HCT116 (cell line): Measurements from ENCODE around the gene ANKRD22. TPM values are rescaled to one million over a fixed set of nuclear protein-coding genes. Genes with fewer than 3 reads are reported as not detected.

Experiments used
- ATAC-seq: fragments of 200-7000 bp; cut with Tn5 transposase; 2 replicates; pipeline ENCODE4 v1.9.1; 2020; ENCODE audit warnings: mild to moderate bottlenecking, moderate library complexity
- BruUV-seq: library from RNA; stranded (reverse); fragments of 400-500 nt; replicated peaks from 2 replicates; lab custom pipeline; 2021; lab: Mats Ljungman, UMichigan
- CTCF ChIA-PET: fragments of 300-600 bp; sonication (Branson Sonifier 250); formaldehyde crosslinking; loops from one replicate; lab custom pipeline; 2021; ENCODE audit warnings: antibody characterized with exemption; lab: Charles Lee
- POLR2A ChIA-PET: fragments of 300-600, 350-600 bp; sonication (Branson Sonifier 250); formaldehyde crosslinking; loops from one replicate; lab custom pipeline; 2021; ENCODE audit warnings: antibody characterized with exemption; lab: Charles Lee
- RAD21 ChIA-PET, 2 experiments: fragments of 300-600 bp; sonication (Branson Sonifier 250); formaldehyde crosslinking; loops; one replicate each; lab custom pipeline; 2023; ENCODE audit warnings: low total read pairs in 2 of 2; ENCODE audit not compliant: uncharacterized antibody in 2 of 2, unreplicated experiment in 2 of 2, low non-redundant PET in 1 of 2; lab: Charles Lee
- DNase-seq: peaks from one replicate; pipeline ENCODE4 v3.0.0-alpha.2; 2010; ENCODE audit warnings: low read depth, low spot score
- H2AFZ ChIP-seq: fragments of 200-600 bp; shearing (Covaris generic), sonication (generic); 2 replicates; pipeline ENCODE4 v1.6.1; 2017; ENCODE audit warnings: low read depth, mixed run types, mixed read lengths, antibody characterized with exemption, low read length; ENCODE audit not compliant: poor library complexity, severe bottlenecking
- H3K27ac ChIP-seq: 2 replicates; pipeline ENCODE4 v1.5.1; 2012; ENCODE audit warnings: low read depth, low read length
- H3K27me3 ChIP-seq: fragments of 200-600 bp; sonication (generic); 2 replicates; pipeline ENCODE4 v1.6.1; 2016; ENCODE audit warnings: mixed run types, low read length, mixed read lengths; ENCODE audit not compliant: insufficient read depth
- H3K36me3 ChIP-seq, 2 experiments: fragments of 200-500 bp in 1 of 2; fragments of 200-600 bp in 1 of 2; sonication (Bioruptor generic) in 1 of 2; sonication (generic) in 1 of 2; 2 replicates each; pipeline versions ENCODE4 v1.5.1 to v1.6.1; 2014 to 2016; ENCODE audit warnings: low read length in 2 of 2, inconsistent platforms in 1 of 2, mixed read lengths in 1 of 2, mixed run types in 1 of 2; ENCODE audit not compliant: insufficient read depth in 2 of 2, control insufficient read depth in 1 of 2
- H3K4me1 ChIP-seq, 2 experiments: fragments of 200-600 bp in 1 of 2; sonication (generic) in 1 of 2; 2 replicates each; pipeline versions ENCODE4 v1.5.1 to v1.6.1; 2012 to 2017; ENCODE audit warnings: low read length in 2 of 2, inconsistent platforms in 1 of 2, mild to moderate bottlenecking in 1 of 2, mixed read lengths in 1 of 2, mixed run types in 1 of 2, moderate library complexity in 1 of 2; ENCODE audit not compliant: insufficient read depth in 2 of 2, control insufficient read depth in 1 of 2
- H3K4me2 ChIP-seq: fragments of 200-600 bp; sonication (generic); 2 replicates; pipeline ENCODE4 v1.6.1; 2017; ENCODE audit warnings: mixed run types, low read length, mixed read lengths
- H3K4me3 ChIP-seq, 2 experiments: fragments of 200-600 bp in 1 of 2; sonication (generic) in 1 of 2; replicated peaks in 1 of 2; 2 replicates each; pipeline ENCODE4 v1.5.1; 2011 to 2016; ENCODE audit warnings: low read length in 2 of 2, control low read depth in 1 of 2, low read depth in 1 of 2, mild to moderate bottlenecking in 1 of 2, mixed read lengths in 1 of 2, mixed run types in 1 of 2
- H3K79me2 ChIP-seq: fragments of 200-600 bp; sonication (generic); 2 replicates; pipeline ENCODE4 v1.6.1; 2017; ENCODE audit warnings: mild to moderate bottlenecking, mixed run types, low read length, moderate library complexity, mixed read lengths; ENCODE audit not compliant: insufficient read depth
- H3K9ac ChIP-seq: fragments of 200-600 bp; sonication (generic); 2 replicates; pipeline ENCODE4 v1.6.1; 2016; ENCODE audit warnings: low read length, mixed read lengths
- H3K9me2 ChIP-seq: fragments of 200-600 bp; sonication (generic), shearing (Covaris generic); 2 replicates; pipeline ENCODE4 v1.6.1; 2017; ENCODE audit warnings: mixed run types, mild to moderate bottlenecking, moderate library complexity; ENCODE audit not compliant: insufficient read depth
- H3K9me3 ChIP-seq, 2 experiments: fragments of 200-500 bp in 1 of 2; fragments of 200-600 bp in 1 of 2; sonication (Bioruptor generic) in 1 of 2; sonication (generic) in 1 of 2; 2 replicates each; pipeline ENCODE4 v1.6.1; 2014 to 2017; ENCODE audit warnings: low read length in 2 of 2, mixed read lengths in 2 of 2, inconsistent platforms in 1 of 2, low read depth in 1 of 2, mild to moderate bottlenecking in 1 of 2, mixed run types in 1 of 2, moderate library complexity in 1 of 2; ENCODE audit not compliant: control insufficient read depth in 1 of 2, insufficient read depth in 1 of 2
- H4K20me1 ChIP-seq: fragments of 200-600 bp; sonication (generic), shearing (Covaris generic); 2 replicates; pipeline ENCODE4 v1.6.1; 2017; ENCODE audit warnings: mixed run types, mild to moderate bottlenecking, moderate library complexity; ENCODE audit not compliant: insufficient read depth
- CEBPB ChIP-seq: IDR thresholded peaks from 2 replicates; pipeline ENCODE4 v1.6.1; 2012; ENCODE audit warnings: low read depth
- EGR1 ChIP-seq: IDR thresholded peaks from 2 replicates; pipeline ENCODE4 v1.6.1; 2012; ENCODE audit warnings: low read depth
- ELF1 ChIP-seq: IDR thresholded peaks from 2 replicates; pipeline ENCODE4 v1.6.1; 2012; ENCODE audit warnings: low read depth, borderline replicate concordance
- EZH2phosphoT487 ChIP-seq: fragments of 200-600 bp; IDR thresholded peaks from 2 replicates; pipeline ENCODE4 v1.6.1; 2018; ENCODE audit warnings: antibody characterized with exemption, borderline replicate concordance
- JUND ChIP-seq: IDR thresholded peaks from 2 replicates; pipeline ENCODE4 v1.6.1; 2012
- POLR2AphosphoS5 ChIP-seq: IDR thresholded peaks from 2 replicates; pipeline ENCODE4 v1.6.1; 2011; ENCODE audit warnings: mild to moderate bottlenecking, low read depth, low read length, moderate library complexity
- SP1 ChIP-seq: IDR thresholded peaks from 2 replicates; pipeline ENCODE4 v1.6.1; 2012; ENCODE audit warnings: low read depth
- SRF ChIP-seq: IDR thresholded peaks from 2 replicates; pipeline ENCODE4 v1.6.1; 2012; ENCODE audit warnings: low read depth
- YY1 ChIP-seq: IDR thresholded peaks from 2 replicates; pipeline ENCODE4 v1.6.1; 2011; ENCODE audit warnings: low read length, low read depth, moderate library complexity, mild to moderate bottlenecking; ENCODE audit not compliant: insufficient replicate concordance; ENCODE audit errors: extremely low read depth
- ZFX ChIP-seq: fragments of 450-650 bp; IDR thresholded peaks from 2 replicates; pipeline ENCODE4 v1.6.1; 2017
- intact Hi-C: fragments of 100-400 bp; cut with micrococcal nuclease; formaldehyde crosslinking; loops from 2 replicates; pipeline ENCODE4 v1.10.0; 2022
- total RNA-seq: library from RNA; stranded (reverse); gene quantifications from one replicate; pipeline ENCODE4 v1.2.1, GENCODE V29; 2021; ENCODE audit not compliant: unreplicated experiment
- TF ChIP-seq, protein P1 (sequence below): IDR thresholded peaks from 2 replicates; pipeline ENCODE4 v1.6.1; 2011; ENCODE audit warnings: mild to moderate bottlenecking, low read length, moderate library complexity; ENCODE audit not compliant: insufficient replicate concordance; ENCODE audit errors: extremely low read depth
- TF ChIP-seq, protein P2 (sequence below): IDR thresholded peaks from 2 replicates; pipeline ENCODE4 v1.6.1; 2012
- TF ChIP-seq, protein P3 (sequence below): IDR thresholded peaks from 2 replicates; pipeline ENCODE4 v1.6.1; 2012
- TF ChIP-seq, protein P4 (sequence below): IDR thresholded peaks from 2 replicates; pipeline ENCODE4 v1.6.1; 2012; ENCODE audit warnings: low read depth

Gene ANKRD22
- total RNA-seq, 1 experiment from 2014 or later: 2.3 TPM

DNA sequence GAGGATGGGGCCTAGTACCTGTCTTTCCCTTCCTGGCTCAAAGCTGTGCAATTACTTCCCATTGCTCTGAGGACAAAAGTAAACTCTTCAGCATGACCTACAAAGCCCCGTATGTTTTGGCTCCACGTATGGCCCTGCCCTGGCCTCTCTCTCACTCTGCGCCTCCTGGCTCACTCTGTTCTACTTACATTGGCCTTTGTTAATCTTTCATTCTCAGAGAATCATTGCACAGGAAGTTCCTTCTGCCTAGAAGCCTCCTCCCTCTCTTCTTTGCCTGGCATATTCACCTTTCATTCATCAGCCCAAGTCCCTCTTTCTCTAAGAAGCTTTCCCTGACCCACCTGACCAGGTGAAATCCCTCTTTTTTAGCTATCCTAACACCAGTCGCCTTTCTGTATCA, 25.3 kb downstream of the ANKRD22 start:
- H3K4me2 ChIP-seq: no peak overlapping the region
- no peaks in the 10 kb centered on the region for H3K27me3 ChIP-seq
- RAD21 ChIA-PET: no interaction called here
- no TSS peak for BruUV-seq
- H3K9me2 ChIP-seq: no peaks in the 10 kb centered on the region
- H2AFZ ChIP-seq: no peak overlapping the region
- intact Hi-C loops: no loop called here
- no peaks in the 10 kb centered on the region for H4K20me1 ChIP-seq
- H3K27ac ChIP-seq: no peak overlapping the region
- H3K79me2 ChIP-seq: no peaks in the 10 kb centered on the region
- no peaks in the 10 kb centered on the region for H3K36me3 ChIP-seq
- H3K4me1 ChIP-seq: peaks cover 3 to 6% of the 10 kb centered on the region in 2 experiments; a peak in 1 of 4 replicates
- no peak for TF ChIP-seq YY1
- no peak for TF ChIP-seq EGR1
- TF ChIP-seq, protein P1, sequence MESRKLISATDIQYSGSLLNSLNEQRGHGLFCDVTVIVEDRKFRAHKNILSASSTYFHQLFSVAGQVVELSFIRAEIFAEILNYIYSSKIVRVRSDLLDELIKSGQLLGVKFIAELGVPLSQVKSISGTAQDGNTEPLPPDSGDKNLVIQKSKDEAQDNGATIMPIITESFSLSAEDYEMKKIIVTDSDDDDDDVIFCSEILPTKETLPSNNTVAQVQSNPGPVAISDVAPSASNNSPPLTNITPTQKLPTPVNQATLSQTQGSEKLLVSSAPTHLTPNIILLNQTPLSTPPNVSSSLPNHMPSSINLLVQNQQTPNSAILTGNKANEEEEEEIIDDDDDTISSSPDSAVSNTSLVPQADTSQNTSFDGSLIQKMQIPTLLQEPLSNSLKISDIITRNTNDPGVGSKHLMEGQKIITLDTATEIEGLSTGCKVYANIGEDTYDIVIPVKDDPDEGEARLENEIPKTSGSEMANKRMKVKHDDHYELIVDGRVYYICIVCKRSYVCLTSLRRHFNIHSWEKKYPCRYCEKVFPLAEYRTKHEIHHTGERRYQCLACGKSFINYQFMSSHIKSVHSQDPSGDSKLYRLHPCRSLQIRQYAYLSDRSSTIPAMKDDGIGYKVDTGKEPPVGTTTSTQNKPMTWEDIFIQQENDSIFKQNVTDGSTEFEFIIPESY: no peak
- TF ChIP-seq, protein P2, sequence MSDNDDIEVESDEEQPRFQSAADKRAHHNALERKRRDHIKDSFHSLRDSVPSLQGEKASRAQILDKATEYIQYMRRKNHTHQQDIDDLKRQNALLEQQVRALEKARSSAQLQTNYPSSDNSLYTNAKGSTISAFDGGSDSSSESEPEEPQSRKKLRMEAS: no peak
- TF ChIP-seq ZFX: no peak
- TF ChIP-seq, protein P3, sequence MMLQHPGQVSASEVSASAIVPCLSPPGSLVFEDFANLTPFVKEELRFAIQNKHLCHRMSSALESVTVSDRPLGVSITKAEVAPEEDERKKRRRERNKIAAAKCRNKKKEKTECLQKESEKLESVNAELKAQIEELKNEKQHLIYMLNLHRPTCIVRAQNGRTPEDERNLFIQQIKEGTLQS: no peak
- TF ChIP-seq POLR2AphosphoS5: no peak
- TF ChIP-seq, protein P4, sequence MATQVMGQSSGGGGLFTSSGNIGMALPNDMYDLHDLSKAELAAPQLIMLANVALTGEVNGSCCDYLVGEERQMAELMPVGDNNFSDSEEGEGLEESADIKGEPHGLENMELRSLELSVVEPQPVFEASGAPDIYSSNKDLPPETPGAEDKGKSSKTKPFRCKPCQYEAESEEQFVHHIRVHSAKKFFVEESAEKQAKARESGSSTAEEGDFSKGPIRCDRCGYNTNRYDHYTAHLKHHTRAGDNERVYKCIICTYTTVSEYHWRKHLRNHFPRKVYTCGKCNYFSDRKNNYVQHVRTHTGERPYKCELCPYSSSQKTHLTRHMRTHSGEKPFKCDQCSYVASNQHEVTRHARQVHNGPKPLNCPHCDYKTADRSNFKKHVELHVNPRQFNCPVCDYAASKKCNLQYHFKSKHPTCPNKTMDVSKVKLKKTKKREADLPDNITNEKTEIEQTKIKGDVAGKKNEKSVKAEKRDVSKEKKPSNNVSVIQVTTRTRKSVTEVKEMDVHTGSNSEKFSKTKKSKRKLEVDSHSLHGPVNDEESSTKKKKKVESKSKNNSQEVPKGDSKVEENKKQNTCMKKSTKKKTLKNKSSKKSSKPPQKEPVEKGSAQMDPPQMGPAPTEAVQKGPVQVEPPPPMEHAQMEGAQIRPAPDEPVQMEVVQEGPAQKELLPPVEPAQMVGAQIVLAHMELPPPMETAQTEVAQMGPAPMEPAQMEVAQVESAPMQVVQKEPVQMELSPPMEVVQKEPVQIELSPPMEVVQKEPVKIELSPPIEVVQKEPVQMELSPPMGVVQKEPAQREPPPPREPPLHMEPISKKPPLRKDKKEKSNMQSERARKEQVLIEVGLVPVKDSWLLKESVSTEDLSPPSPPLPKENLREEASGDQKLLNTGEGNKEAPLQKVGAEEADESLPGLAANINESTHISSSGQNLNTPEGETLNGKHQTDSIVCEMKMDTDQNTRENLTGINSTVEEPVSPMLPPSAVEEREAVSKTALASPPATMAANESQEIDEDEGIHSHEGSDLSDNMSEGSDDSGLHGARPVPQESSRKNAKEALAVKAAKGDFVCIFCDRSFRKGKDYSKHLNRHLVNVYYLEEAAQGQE: no peak
- TF ChIP-seq SRF: no peak
- no peak for TF ChIP-seq CEBPB
- TF ChIP-seq EZH2phosphoT487: no peak
- TF ChIP-seq JUND: no peak
- no peak for TF ChIP-seq ELF1
- TF ChIP-seq SP1: no peak
- TF ChIP-seq, all 23 proteins: peak for 0
- Histone ChIP-seq H3K9ac (no peak overlapping the region), H3K9me3 (no peaks in the 10 kb centered on the region), H3K4me3 (no peak overlapping the region)
- DNase-seq (no peak), ATAC-seq (no peak)
- POLR2A ChIA-PET: no interaction called here
- CTCF ChIA-PET: interaction anchor here (1.0 kb wide), 2 partner anchors 106 to 261 kb away, joined by 4 read pairs; no protein-coding TSS in a partner anchor
